22Rv1 (cell line): ENCODE results near the gene POLE3.
"Not testable (repeated sequence)": the region's sequence is repeated elsewhere in the genome, so short reads cannot be mapped to it uniquely, and the experiment has no call there.

ENCODE experiments used
- ZFX ChIP-seq: fragments of 450-650 bp; IDR thresholded peaks from 2 replicates; pipeline ENCODE4 v1.6.1; 2017; ENCODE audit warnings: antibody characterized with exemption, borderline replicate concordance
- TF ChIP-seq, protein P1 (sequence below): fragments of 450-650 bp; IDR thresholded peaks from 2 replicates; pipeline ENCODE4 v1.5.1; 2017; ENCODE audit warnings: mild to moderate bottlenecking

DNA sequence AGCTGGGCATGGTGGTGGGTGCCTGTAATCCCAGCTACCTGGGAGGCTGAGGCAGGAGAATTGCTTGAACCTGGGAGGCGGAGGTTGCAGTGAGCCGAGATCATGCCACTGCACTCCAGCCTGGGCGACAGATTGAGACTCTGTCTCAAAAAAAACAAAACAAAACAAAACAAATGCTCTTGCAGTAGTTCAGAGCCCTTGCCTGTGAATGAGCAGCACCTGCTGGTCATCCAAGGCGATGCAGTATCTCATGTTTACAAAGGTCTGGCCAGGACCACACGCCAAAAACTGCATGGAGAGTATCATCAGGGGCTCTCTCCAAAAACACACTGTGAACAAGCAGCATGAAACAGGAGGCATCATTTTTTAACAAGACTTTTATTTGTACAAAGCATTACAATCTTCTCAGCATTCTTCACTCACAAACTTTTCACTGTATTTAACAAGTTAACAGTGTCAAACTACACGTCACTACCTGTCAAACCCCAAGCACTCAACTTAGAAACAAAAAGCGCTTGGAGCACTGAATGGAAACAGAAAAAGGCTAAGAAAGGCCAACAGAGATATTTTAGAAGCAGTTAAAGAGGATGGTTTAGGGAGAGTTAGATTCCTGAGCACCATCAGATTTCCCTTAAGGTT lies 3.5 kb downstream of the POLE3 start:
- TF ChIP-seq, protein P1, sequence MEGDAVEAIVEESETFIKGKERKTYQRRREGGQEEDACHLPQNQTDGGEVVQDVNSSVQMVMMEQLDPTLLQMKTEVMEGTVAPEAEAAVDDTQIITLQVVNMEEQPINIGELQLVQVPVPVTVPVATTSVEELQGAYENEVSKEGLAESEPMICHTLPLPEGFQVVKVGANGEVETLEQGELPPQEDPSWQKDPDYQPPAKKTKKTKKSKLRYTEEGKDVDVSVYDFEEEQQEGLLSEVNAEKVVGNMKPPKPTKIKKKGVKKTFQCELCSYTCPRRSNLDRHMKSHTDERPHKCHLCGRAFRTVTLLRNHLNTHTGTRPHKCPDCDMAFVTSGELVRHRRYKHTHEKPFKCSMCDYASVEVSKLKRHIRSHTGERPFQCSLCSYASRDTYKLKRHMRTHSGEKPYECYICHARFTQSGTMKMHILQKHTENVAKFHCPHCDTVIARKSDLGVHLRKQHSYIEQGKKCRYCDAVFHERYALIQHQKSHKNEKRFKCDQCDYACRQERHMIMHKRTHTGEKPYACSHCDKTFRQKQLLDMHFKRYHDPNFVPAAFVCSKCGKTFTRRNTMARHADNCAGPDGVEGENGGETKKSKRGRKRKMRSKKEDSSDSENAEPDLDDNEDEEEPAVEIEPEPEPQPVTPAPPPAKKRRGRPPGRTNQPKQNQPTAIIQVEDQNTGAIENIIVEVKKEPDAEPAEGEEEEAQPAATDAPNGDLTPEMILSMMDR: peak; percentile 88
- not testable (repeated sequence) for TF ChIP-seq ZFX
